ENCODE results near the gene MBP.

- no peak for TF ChIP-seq PAX5 (IDR thresholded peaks at IDR 0.05; ENCODE audit: insufficient read depth, low read length, severe bottlenecking)
- no peak for TF ChIP-seq POLR2A (IDR thresholded peaks at IDR 0.05; ENCODE audit: low read depth, low read length)
- TF ChIP-seq POLR2AphosphoS5 (IDR thresholded peaks at IDR 0.05; ENCODE audit: low read depth, low read length) = no peak
- TF ChIP-seq TAF1 (IDR thresholded peaks at IDR 0.05; ENCODE audit: low read depth, low read length) = no peak
Observed at GRCh38 chr18:77150588-77150987, 18.0 kb upstream of the MBP start.

Data from GM12891 (cell line).